ENCODE results near the gene OCA2. TPM values are rescaled to one million over a fixed set of nuclear protein-coding genes. Genes with fewer than 3 reads are reported as not detected.
A peak's percentile ranks its signal among the peaks of the same experiment; 100 is the strongest.
"Not testable (repeated sequence)": the region's sequence is repeated elsewhere in the genome, so short reads cannot be mapped to it uniquely, and the experiment has no call there.

Gene OCA2
- 1.4 and 2.8 TPM in 2 replicates for total RNA-seq (ENCODE audit: low replicate concordance)
- long read RNA-seq, transcript OCA2-202 (24 exons, 3,186 nt), result major isoform, 6 of 11 reads
- long read RNA-seq, partial matches to known transcripts, result 2 of 11 reads
- long read RNA-seq, other reads (novel, unspliced or antisense), result 3 of 11 reads

GRCh38 chr15:28098766-28099554 is at the start of gene OCA2:
OCA2 (minus strand) TSS chr15:28099315; CDS start chr15:28081874, 17,441 bp downstream.
- Mint-ChIP-seq H3K4me3 (peak within 1 kb of the TSS; percentile 84), H3K9me3 (no peaks in the 10 kb centered on the region), H3K4me1 (ENCODE audit: unreplicated experiment) (peaks cover 18% of the 10 kb centered on the region), H3K36me3 (peaks cover 3% of the 10 kb centered on the region), H3K27ac (peak within 1 kb of the TSS; percentile 56), H3K27me3 (peaks cover 78% of the 10 kb centered on the region)
- peak; percentile 69 for TF ChIP-seq CTCF (conservative IDR thresholded peaks at IDR 0.05)
- DNase-seq (ENCODE audit: extremely low spot score, unreplicated experiment), result peak; percentile 86

- Mint-ChIP-seq H3K9me3 (peaks cover 11% of the 10 kb centered on the region), H3K36me3 (peaks cover 65% of the 10 kb centered on the region), H3K4me1 (ENCODE audit: unreplicated experiment) (no peaks in the 10 kb centered on the region), H3K27me3 (no peaks in the 10 kb centered on the region), H3K4me3 (no peak overlapping the region), H3K27ac (no peak overlapping the region)
- no peak for DNase-seq (ENCODE audit: extremely low spot score, unreplicated experiment)
- TF ChIP-seq CTCF (conservative IDR thresholded peaks at IDR 0.05), result no peak
These were observed 48.7 kb upstream of the OCA2 start for GRCh38 chr15:28147801-28148200.

- H3K4me1 Mint-ChIP-seq (ENCODE audit: unreplicated experiment); H3K27me3 Mint-ChIP-seq; H3K27ac Mint-ChIP-seq; H3K4me3 Mint-ChIP-seq; DNase-seq (ENCODE audit: extremely low spot score, unreplicated experiment): not testable (repeated sequence)
- peaks cover 58% of the 10 kb centered on the region for H3K36me3 Mint-ChIP-seq
- H3K9me3 Mint-ChIP-seq, result peaks cover 10% of the 10 kb centered on the region
These were observed 46.3 kb upstream of the OCA2 start for GRCh38 chr15:28145419-28145818.

- H3K27ac Mint-ChIP-seq, result no peak overlapping the region
- TF ChIP-seq CTCF (conservative IDR thresholded peaks at IDR 0.05), result no peak
- DNase-seq (ENCODE audit: extremely low spot score, unreplicated experiment), result no peak
- no peak overlapping the region for H3K4me3 Mint-ChIP-seq
- no peaks in the 10 kb centered on the region for H3K9me3 Mint-ChIP-seq
- H3K4me1 Mint-ChIP-seq (ENCODE audit: unreplicated experiment), result no peaks in the 10 kb centered on the region
- H3K36me3 Mint-ChIP-seq, result peaks cover 59% of the 10 kb centered on the region
- no peaks in the 10 kb centered on the region for H3K27me3 Mint-ChIP-seq
These were observed 40.9 kb upstream of the OCA2 start for GRCh38 chr15:28140062-28140461.

- H3K27me3 Mint-ChIP-seq; H3K4me3 Mint-ChIP-seq; H3K9me3 Mint-ChIP-seq; DNase-seq (ENCODE audit: extremely low spot score, unreplicated experiment); H3K4me1 Mint-ChIP-seq (ENCODE audit: unreplicated experiment); H3K27ac Mint-ChIP-seq: not testable (repeated sequence)
- peaks cover 52% of the 10 kb centered on the region for H3K36me3 Mint-ChIP-seq
These were observed 38.4 kb upstream of the OCA2 start for GRCh38 chr15:28137408-28138039.

GRCh38 chr15:28136236-28136904 is 37.3 kb upstream of the OCA2 start:
- not testable (repeated sequence) for DNase-seq (ENCODE audit: extremely low spot score, unreplicated experiment); H3K27me3 Mint-ChIP-seq; H3K27ac Mint-ChIP-seq; H3K4me3 Mint-ChIP-seq; H3K4me1 Mint-ChIP-seq (ENCODE audit: unreplicated experiment); H3K9me3 Mint-ChIP-seq
- peaks cover 45% of the 10 kb centered on the region for H3K36me3 Mint-ChIP-seq

Measured in type B pancreatic cell (in vitro differentiated cells).